HepG2 (cell line): ENCODE results near the gene C11orf68. TPM values are rescaled to one million over a fixed set of nuclear protein-coding genes. Genes with fewer than 3 reads are reported as not detected.

Experiments used
- BHLHE40 ChIP-seq: IDR thresholded peaks from 2 replicates; pipeline ENCODE4 v1.6.1; 2011; ENCODE audit warnings: low read length, improper control_type of control experiment
- CEBPZ ChIP-seq: IDR thresholded peaks from 2 replicates; pipeline ENCODE4 v1.6.1; 2012; ENCODE audit warnings: low read length, improper control_type of control experiment
- DR1 ChIP-seq: sonication (generic); formaldehyde crosslinking; IDR thresholded peaks from 2 replicates; pipeline ENCODE4 v1.8.0; 2021; ENCODE audit warnings: mild to moderate bottlenecking, missing genetic modification reagents, inconsistent platforms
- MAZ ChIP-seq, 2 experiments: sonication (generic) in 1 of 2; formaldehyde crosslinking in 1 of 2; IDR thresholded peaks; 2 replicates each; pipeline versions ENCODE4 v1.5.0 to v1.6.1; 2012 to 2020; ENCODE audit warnings: low read depth in 2 of 2, mild to moderate bottlenecking in 2 of 2, borderline replicate concordance in 1 of 2, improper control_type of control experiment in 1 of 2, low read length in 1 of 2, missing genetic modification reagents in 1 of 2, moderate library complexity in 1 of 2
- NFIC ChIP-seq: IDR thresholded peaks from 2 replicates; pipeline ENCODE4 v1.6.1; 2012; ENCODE audit warnings: mild to moderate bottlenecking, low read length, inconsistent platforms
- NPAS2 ChIP-seq: sonication (generic); formaldehyde crosslinking; IDR thresholded peaks from 2 replicates; pipeline ENCODE4 v1.8.0; 2022; ENCODE audit warnings: mild to moderate bottlenecking, missing genetic modification reagents, borderline replicate concordance
- POLR2A ChIP-seq, 2 experiments: IDR thresholded peaks; 2 replicates each; pipeline ENCODE4 v1.6.1; 2011; ENCODE audit warnings: low read depth in 2 of 2, low read length in 2 of 2, mild to moderate bottlenecking in 1 of 2, moderate library complexity in 1 of 2; ENCODE audit not compliant: insufficient read depth in 1 of 2
- PTBP1 ChIP-seq: fragments of 200-400 bp; formaldehyde crosslinking; IDR thresholded peaks from 2 replicates; pipeline ENCODE4 v1.6.1; 2018; ENCODE audit warnings: low read length, low read depth; ENCODE audit not compliant: poor library complexity, severe bottlenecking
- SMYD3 ChIP-seq: sonication (generic); formaldehyde crosslinking; IDR thresholded peaks from 2 replicates; pipeline ENCODE4 v1.8.1; 2023; ENCODE audit warnings: mild to moderate bottlenecking, missing genetic modification reagents
- SP140L ChIP-seq: sonication (generic); formaldehyde crosslinking; IDR thresholded peaks from 2 replicates; pipeline ENCODE4 v1.4.0; 2020; ENCODE audit warnings: missing genetic modification reagents, borderline replicate concordance
- ZNF326 ChIP-seq: sonication (generic); formaldehyde crosslinking; IDR thresholded peaks from 2 replicates; pipeline ENCODE4 v1.4.0; 2020; ENCODE audit warnings: missing genetic modification reagents, borderline replicate concordance
- ZNF34 ChIP-seq: sonication (generic); formaldehyde crosslinking; IDR thresholded peaks from 2 replicates; pipeline ENCODE4 v1.4.0; 2020; ENCODE audit warnings: mild to moderate bottlenecking, missing genetic modification reagents, borderline replicate concordance
- ZNF629 ChIP-seq: sonication (generic); formaldehyde crosslinking; conservative IDR thresholded peaks from 2 replicates; pipeline ENCODE4 v1.5.0; 2020; ENCODE audit warnings: missing genetic modification reagents
- ZNF703 ChIP-seq: sonication (generic); formaldehyde crosslinking; IDR thresholded peaks from 2 replicates; pipeline ENCODE4 v1.5.1; 2020; ENCODE audit warnings: missing genetic modification reagents, mild to moderate bottlenecking, moderate library complexity, borderline replicate concordance
- ZNF775 ChIP-seq: sonication (generic); formaldehyde crosslinking; IDR thresholded peaks from 2 replicates; pipeline ENCODE4 v1.4.0; 2020; ENCODE audit warnings: missing genetic modification reagents, mild to moderate bottlenecking, moderate library complexity, borderline replicate concordance
- ZNF780A ChIP-seq: sonication (generic); formaldehyde crosslinking; IDR thresholded peaks from 2 replicates; pipeline ENCODE4 v1.8.0; 2022; ENCODE audit warnings: mild to moderate bottlenecking, missing genetic modification reagents, moderate library complexity
- ZNF83 ChIP-seq: sonication (generic); formaldehyde crosslinking; IDR thresholded peaks from 2 replicates; pipeline ENCODE4 v1.4.0; 2020; ENCODE audit warnings: missing genetic modification reagents, mild to moderate bottlenecking, borderline replicate concordance
- ZNF891 ChIP-seq: sonication (generic); formaldehyde crosslinking; IDR thresholded peaks from 2 replicates; pipeline ENCODE4 v1.5.0; 2020; ENCODE audit warnings: mild to moderate bottlenecking, missing genetic modification reagents
- polyA plus RNA-seq, 8 experiments: library from polyadenylated mRNA; depleted of rRNA in 3 of 8; stranded (reverse) in 7 of 8; unstranded in 1 of 8; fragments of >200 nt; fragmentation: Illumina TruSeq in 4 of 8; extraction: Trizol in 4 of 8; gene quantifications; 2 replicates each; pipeline versions ENCODE4 v1.2.1 to v1.2.3, GENCODE V29; 2011 to 2016; ENCODE audit warnings: low read depth in 4 of 8, missing spikeins in 1 of 8, mixed read lengths in 1 of 8; ENCODE audit not compliant: insufficient read depth in 1 of 8
- total RNA-seq, 5 experiments: library from RNA; depleted of rRNA; stranded (reverse); fragments of >200 nt; fragmentation: Illumina TruSeq; extraction: Trizol; gene quantifications; 2 replicates each; pipeline ENCODE4 v1.2.3, GENCODE V29; 2016; ENCODE audit warnings: low read depth in 1 of 5
- TF ChIP-seq, protein P1 (sequence below): IDR thresholded peaks from 2 replicates; pipeline ENCODE4 v1.6.1; 2012; ENCODE audit warnings: low read depth, low read length, improper control_type of control experiment
- TF ChIP-seq, protein P2 (sequence below): sonication (generic); formaldehyde crosslinking; IDR thresholded peaks from 2 replicates; pipeline ENCODE4 v1.8.1; 2023; ENCODE audit warnings: mild to moderate bottlenecking, missing genetic modification reagents

C11orf68 gene
- total and polyA plus RNA-seq, 2 of the 13 experiments (the other 11 are each of a cell fraction or from before 2014, with no cell fraction given): 8.4 to 28.3 TPM

- TF ChIP-seq ZNF326 (CRISPR knock-in tag) (no peak), ZNF780A (CRISPR knock-in tag) (no peak), DR1 (CRISPR knock-in tag) (no peak), ZNF629 (CRISPR knock-in tag) (no peak), ZNF891 (CRISPR knock-in tag) (0 out of 2 replicates have a peak, but pooled peaks have one; percentile 34), ZNF775 (no peak), BHLHE40 (no peak), PTBP1 (no peak), CEBPZ (no peak), ZNF83 (CRISPR knock-in tag) (no peak), NFIC (no peak), MAZ (IDR thresholded peaks at IDR 0.05; ENCODE audit: borderline replicate concordance, low read depth, low read length) (no peak), MAZ (CRISPR knock-in tag; IDR thresholded peaks at IDR 0.05; ENCODE audit: low read depth) (0 out of 2 replicates have a peak, but pooled peaks have one; percentile 25), ZNF703 (no peak), NPAS2 (no peak), SMYD3 (no peak), POLR2A (IDR thresholded peaks at IDR 0.05; ENCODE audit: insufficient read depth in 1 of 2, low read depth in 2 of 2, low read length in 2 of 2) (no peak), SP140L (no peak), ZNF34 (CRISPR knock-in tag) (no peak)
- TF ChIP-seq, protein P1, sequence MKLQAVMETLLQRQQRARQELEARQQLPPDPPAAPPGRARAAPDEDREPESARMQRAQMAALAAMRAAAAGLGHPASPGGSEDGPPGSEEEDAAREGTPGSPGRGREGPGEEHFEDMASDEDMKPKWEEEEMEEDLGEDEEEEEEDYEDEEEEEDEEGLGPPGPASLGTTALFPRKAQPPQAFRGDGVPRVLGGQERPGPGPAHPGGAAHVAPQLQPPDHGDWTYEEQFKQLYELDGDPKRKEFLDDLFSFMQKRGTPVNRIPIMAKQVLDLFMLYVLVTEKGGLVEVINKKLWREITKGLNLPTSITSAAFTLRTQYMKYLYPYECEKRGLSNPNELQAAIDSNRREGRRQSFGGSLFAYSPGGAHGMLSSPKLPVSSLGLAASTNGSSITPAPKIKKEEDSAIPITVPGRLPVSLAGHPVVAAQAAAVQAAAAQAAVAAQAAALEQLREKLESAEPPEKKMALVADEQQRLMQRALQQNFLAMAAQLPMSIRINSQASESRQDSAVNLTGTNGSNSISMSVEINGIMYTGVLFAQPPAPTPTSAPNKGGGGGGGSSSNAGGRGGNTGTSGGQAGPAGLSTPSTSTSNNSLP: no peak
- TF ChIP-seq, protein P2, sequence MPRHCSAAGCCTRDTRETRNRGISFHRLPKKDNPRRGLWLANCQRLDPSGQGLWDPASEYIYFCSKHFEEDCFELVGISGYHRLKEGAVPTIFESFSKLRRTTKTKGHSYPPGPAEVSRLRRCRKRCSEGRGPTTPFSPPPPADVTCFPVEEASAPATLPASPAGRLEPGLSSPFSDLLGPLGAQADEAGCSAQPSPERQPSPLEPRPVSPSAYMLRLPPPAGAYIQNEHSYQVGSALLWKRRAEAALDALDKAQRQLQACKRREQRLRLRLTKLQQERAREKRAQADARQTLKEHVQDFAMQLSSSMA (CRISPR knock-in tag): 0 out of 2 replicates have a peak, but pooled peaks have one; percentile 34
Observed at GRCh38 chr11:65911682-65912568, 6.9 kb downstream of the C11orf68 start (continued).
